GM12878 (cell line): Measurements from ENCODE around the gene WDFY4.

Source experiments
- BHLHE40 ChIP-seq, 2 experiments: fragments of 450-650 bp in 1 of 2; IDR thresholded peaks; 2 replicates each; pipeline ENCODE4 v1.6.1; 2011 to 2017; ENCODE audit warnings: low read depth in 2 of 2, borderline replicate concordance in 1 of 2, improper control_type of control experiment in 1 of 2, low read length in 1 of 2, mild to moderate bottlenecking in 1 of 2
- CBX3 ChIP-seq: fragments of 200-600 bp; sonication (generic); IDR thresholded peaks from 2 replicates; pipeline ENCODE4 v1.6.1; 2016; ENCODE audit warnings: low read depth, borderline replicate concordance
- CTCF ChIP-seq, 3 experiments: IDR thresholded peaks in 2 of 3; conservative IDR thresholded peaks in 1 of 3; 2 replicates each; pipeline ENCODE4 v1.5.1; 2011; ENCODE audit warnings: low read depth in 3 of 3, low read length in 3 of 3, mild to moderate bottlenecking in 3 of 3, control low read depth in 2 of 3, moderate library complexity in 2 of 3, inconsistent platforms in 1 of 3, mixed read lengths in 1 of 3; ENCODE audit not compliant: control insufficient read depth in 2 of 3, insufficient read depth in 1 of 3; ENCODE audit errors: extremely low read depth in 1 of 3
- POLR2A ChIP-seq: IDR thresholded peaks from 2 replicates; pipeline ENCODE4 v1.6.1; 2011; ENCODE audit warnings: low read depth, mild to moderate bottlenecking, low read length
- SREBF2 ChIP-seq: IDR thresholded peaks from 2 replicates; pipeline ENCODE4 v1.6.1; 2012; ENCODE audit warnings: mild to moderate bottlenecking, low read length
- TAF1 ChIP-seq: IDR thresholded peaks from 2 replicates; pipeline ENCODE4 v1.6.1; 2011; ENCODE audit warnings: mild to moderate bottlenecking, low read depth, low read length, borderline replicate concordance

- TF ChIP-seq CBX3 (no peak), POLR2A (no peak), BHLHE40 (IDR thresholded peaks at IDR 0.05; ENCODE audit: borderline replicate concordance in 1 of 2, low read depth in 2 of 2, low read length in 1 of 2) (no peak), TAF1 (no peak), CTCF (IDR thresholded peaks at IDR 0.05 in 2 of 3, conservative IDR thresholded peaks at IDR 0.05 in 1 of 3; ENCODE audit: control insufficient read depth in 2 of 3, extremely low read depth in 1 of 3, insufficient read depth in 1 of 3, low read depth in 3 of 3, low read length in 3 of 3) (no peak), SREBF2 (no peak)
Observed at GRCh38 chr10:48842231-48842630, 157.6 kb downstream of the WDFY4 start.
